Epithelial cell of esophagus (primary cell): ENCODE data around the gene DKK3.

Experiments used
- DNase-seq: peaks from one replicate; pipeline ENCODE4 v3.0.0; 2010; ENCODE audit warnings: low read depth
- H3K4me3 ChIP-seq: 2 replicates; pipeline ENCODE4 v1.5.1; 2011; ENCODE audit warnings: mild to moderate bottlenecking, low read length, control low read depth
- TF ChIP-seq, protein P1 (sequence below): IDR thresholded peaks from 2 replicates; pipeline ENCODE4 v1.5.1; 2011; ENCODE audit warnings: low read depth, mild to moderate bottlenecking, low read length, control low read depth, inconsistent platforms; ENCODE audit not compliant: insufficient read depth; ENCODE audit errors: missing control alignments

The DKK3 gene

GRCh38 chr11:11971906-11972547 lies 36.4 kb downstream of the DKK3 start:
- TF ChIP-seq, protein P1, sequence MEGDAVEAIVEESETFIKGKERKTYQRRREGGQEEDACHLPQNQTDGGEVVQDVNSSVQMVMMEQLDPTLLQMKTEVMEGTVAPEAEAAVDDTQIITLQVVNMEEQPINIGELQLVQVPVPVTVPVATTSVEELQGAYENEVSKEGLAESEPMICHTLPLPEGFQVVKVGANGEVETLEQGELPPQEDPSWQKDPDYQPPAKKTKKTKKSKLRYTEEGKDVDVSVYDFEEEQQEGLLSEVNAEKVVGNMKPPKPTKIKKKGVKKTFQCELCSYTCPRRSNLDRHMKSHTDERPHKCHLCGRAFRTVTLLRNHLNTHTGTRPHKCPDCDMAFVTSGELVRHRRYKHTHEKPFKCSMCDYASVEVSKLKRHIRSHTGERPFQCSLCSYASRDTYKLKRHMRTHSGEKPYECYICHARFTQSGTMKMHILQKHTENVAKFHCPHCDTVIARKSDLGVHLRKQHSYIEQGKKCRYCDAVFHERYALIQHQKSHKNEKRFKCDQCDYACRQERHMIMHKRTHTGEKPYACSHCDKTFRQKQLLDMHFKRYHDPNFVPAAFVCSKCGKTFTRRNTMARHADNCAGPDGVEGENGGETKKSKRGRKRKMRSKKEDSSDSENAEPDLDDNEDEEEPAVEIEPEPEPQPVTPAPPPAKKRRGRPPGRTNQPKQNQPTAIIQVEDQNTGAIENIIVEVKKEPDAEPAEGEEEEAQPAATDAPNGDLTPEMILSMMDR: no peak
- no peak for DNase-seq
- H3K4me3 ChIP-seq: no peak overlapping the region

GRCh38 chr11:11970556-11970955 lies 37.9 kb downstream of the DKK3 start:
- no peak overlapping the region for H3K4me3 ChIP-seq
- TF ChIP-seq, protein P1: no peak
- DNase-seq: no peak

DNA sequence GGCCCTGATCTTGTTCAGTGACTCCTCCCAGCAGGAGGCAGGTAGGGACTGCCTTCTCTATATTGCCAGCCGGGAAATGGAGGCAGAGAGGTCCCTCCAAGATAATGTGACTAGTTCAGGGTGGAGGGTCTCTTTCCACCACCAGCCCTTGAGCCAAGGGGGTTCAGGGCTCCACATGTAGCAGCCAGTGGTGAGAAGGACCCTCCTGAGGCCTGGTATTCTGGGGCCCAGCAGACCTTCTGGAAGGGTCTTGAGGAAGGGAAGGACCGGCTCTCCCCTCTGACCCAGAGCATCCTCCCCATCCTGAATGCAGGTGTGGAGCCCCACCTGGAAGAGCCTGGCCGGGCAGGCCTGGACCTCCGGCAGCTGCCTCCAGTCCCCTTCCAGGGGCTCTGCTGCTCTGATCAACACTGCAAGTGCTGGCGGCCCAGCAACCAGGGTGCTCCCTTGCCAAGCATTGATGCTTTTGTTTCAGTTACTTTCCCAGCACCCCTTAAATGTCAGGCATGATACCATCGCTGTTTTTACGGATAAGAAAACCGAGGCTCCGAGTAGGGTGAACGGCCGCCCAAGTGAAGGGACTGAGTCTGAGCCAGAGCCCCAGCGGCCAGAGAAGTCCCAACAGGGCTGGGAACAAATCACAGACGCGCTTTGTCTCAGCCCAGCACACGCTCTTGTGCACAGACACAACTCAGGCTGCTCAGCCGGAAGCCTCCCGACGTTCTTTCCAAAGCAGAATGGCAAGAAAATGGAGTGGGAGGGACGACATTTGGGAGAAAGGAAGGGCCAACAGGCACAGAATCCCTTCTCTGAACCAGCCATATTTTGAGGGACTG lies 38.8 kb downstream of the DKK3 start:
- no peak overlapping the region for H3K4me3 ChIP-seq
- no peak for DNase-seq
- TF ChIP-seq, protein P1: no peak

DNA sequence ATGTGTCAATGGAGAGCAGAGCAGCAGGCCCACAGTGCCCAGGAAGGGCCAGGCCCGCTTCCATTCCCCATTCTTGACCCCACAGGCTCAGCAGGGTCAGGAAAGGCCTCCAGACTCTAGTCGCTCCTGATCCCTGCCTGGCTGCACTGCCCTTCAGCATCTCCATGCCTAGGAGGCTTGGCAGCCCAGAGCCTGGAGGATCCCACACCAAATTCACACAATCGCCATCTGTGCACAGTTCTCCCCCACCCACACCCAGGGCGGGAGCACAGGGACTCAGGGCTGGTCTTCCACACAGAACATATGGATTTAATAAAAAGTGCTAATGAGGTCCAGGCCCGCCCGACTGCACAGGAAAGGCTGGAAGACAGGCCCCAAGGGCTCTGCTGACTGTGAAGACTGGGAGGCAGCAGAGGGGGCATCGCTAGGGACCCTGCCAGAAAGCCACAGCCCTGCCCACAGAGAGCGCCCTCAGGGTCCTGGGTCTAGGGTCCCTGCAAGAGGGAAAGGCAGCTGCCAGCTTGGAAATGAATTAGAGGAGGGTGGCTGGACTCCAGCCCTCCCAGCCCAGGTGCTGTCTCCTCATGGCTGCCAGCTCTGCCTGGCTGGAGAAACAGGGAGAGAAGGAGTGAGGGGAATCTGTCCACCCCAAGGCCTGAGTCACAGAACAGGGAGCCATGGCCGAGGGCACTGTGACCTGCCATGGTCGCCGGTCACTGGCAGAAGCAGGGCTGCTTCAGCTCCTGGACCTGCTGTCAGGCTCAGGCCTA lies 39.7 kb downstream of the DKK3 start:
- TF ChIP-seq, protein P1: no peak
- DNase-seq: no peak
- H3K4me3 ChIP-seq: no peak overlapping the region

GRCh38 chr11:11967669-11968510 lies 40.5 kb downstream of the DKK3 start:
- no peak for DNase-seq
- TF ChIP-seq, protein P1: no peak
- no peak overlapping the region for H3K4me3 ChIP-seq
